ENCODE data around the gene ALG12. TPM values are rescaled to one million over a fixed set of nuclear protein-coding genes. Genes with fewer than 3 reads are reported as not detected.

The ALG12 gene
- total and polyA plus RNA-seq, 2 of the 13 experiments (the other 11 are each of a cell fraction or from before 2014, with no cell fraction given), result 7.8 to 15.8 TPM

DNA sequence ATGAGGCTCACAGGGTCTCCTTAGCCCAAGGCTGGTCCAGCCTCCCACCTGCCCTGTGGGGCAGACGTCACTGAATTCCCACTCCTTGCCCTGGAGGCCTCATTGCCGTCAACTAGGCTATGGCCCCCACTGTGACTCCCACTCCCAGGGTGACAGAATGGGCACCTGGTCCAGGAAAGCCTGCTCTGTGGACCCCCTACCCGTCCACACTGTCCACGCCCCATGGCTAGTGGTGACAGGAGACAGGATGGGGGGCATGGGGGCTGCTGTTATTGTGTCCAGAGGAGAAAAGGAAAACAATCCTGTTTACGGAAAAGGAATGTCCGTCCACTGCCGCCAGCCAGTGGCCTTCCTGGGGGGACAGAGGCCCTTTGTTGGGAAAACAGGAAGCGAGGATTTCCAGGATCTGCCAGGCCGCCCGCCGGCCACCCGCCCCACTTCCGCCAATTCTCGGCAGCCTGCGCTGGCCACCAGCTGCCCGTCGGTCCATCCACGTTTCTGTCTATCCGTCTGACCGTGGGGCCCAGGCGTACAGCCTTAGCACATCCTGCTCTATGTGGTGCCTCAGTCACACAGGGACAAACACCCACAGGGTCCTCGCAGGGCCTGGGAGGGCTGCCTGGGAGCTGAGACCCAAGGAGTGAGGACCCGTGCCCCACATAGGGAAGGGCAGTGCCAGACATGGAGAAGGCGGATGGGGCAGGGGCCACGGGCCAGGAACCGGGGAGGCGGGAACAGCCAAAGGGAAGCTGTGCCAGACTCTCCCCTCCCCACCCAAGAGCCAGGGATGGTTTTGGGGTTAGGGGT, 19.7 kb upstream of the ALG12 start:
- FAIRE-seq (peak; percentile 34), DNase-seq (ENCODE audit: low spot score) (peak; percentile 76), ATAC-seq (peak; percentile 13)
- Histone ChIP-seq H2AFZ (ENCODE audit: low read length) (no peak overlapping the region), H3K9ac (ENCODE audit: insufficient read depth, low read depth, low read length) (peak overlapping the region; percentile 73), H3K4me3 (replicated peaks in 1 of 3; ENCODE audit: insufficient read depth in 1 of 3, low read depth in 2 of 3, low read length in 3 of 3) (peak overlapping the region; percentile 5 to 63 (median 20); a peak in 4 of 6 replicates), H3K79me2 (ENCODE audit: insufficient read depth, low read length) (no peaks in the 10 kb centered on the region), H3K36me3 (replicated peaks in 1 of 2; ENCODE audit: control insufficient read depth in 1 of 2, insufficient read depth in 2 of 2, low read length in 2 of 2) (no peaks in the 10 kb centered on the region), H3K9me3 (ENCODE audit: low read length) (no peaks in the 10 kb centered on the region), H3K27ac (ENCODE audit: extremely low read length, insufficient read depth, low read length) (peak overlapping the region; percentile 80), H3K4me2 (ENCODE audit: low read depth, low read length) (peak overlapping the region; percentile 77), H4K20me1 (ENCODE audit: insufficient read depth, low read length) (no peaks in the 10 kb centered on the region), H3K27me3 (ENCODE audit: control insufficient read depth in 1 of 2, insufficient read depth in 2 of 2, low read length in 2 of 2) (no peaks in the 10 kb centered on the region; a peak in 1 of 5 replicates), H3K4me1 (ENCODE audit: insufficient read depth, low read length) (peaks cover 89% of the 10 kb centered on the region)
- in situ Hi-C loops (cut with HindIII; ENCODE audit: extremely low pct_ligation_motif_present, low pct_unique_long_range_greater_than_20kb) (no loop called here), intact Hi-C loops (cut with micrococcal nuclease; ENCODE audit: unreplicated experiment) (loop anchor here (1.0 kb wide), 1 partner anchor 10 kb away; no protein-coding TSS in a partner anchor)
- WGBS (ENCODE audit: low lambda C conversion rate), result 24% methylated on average over 17 of the region's 27 CpGs
- BruUV-seq (replicated peaks), result no TSS peak
- CTCF ChIA-PET (ENCODE audit: low intra/inter-chr PET ratio, low total read pairs), result no interaction called here
- POLR2A ChIA-PET, result interaction anchor here (4.0 to 10.5 kb wide), 4 partner anchors 14 to 29 kb away, joined by 54 to 283 read pairs (median 66); partner anchors contain the start of gene PIM3
- peak; percentile 68; the same call in 1 of the 2 replicates for TF ChIP-seq ZBTB37 (CRISPR knock-in tag; IDR thresholded peaks at IDR 0.05)
- TF ChIP-seq ZNF792 (CRISPR knock-in tag; IDR thresholded peaks at IDR 0.05), result no peak
- TF ChIP-seq, protein P1, sequence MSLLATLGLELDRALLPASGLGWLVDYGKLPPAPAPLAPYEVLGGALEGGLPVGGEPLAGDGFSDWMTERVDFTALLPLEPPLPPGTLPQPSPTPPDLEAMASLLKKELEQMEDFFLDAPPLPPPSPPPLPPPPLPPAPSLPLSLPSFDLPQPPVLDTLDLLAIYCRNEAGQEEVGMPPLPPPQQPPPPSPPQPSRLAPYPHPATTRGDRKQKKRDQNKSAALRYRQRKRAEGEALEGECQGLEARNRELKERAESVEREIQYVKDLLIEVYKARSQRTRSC (CRISPR knock-in tag; IDR thresholded peaks at IDR 0.05; ENCODE audit: low read depth), result no peak
- peak; percentile 67; the same call in 1 of the 2 replicates for TF ChIP-seq MZF1 (CRISPR knock-in tag; IDR thresholded peaks at IDR 0.05; ENCODE audit: borderline replicate concordance)
- TF ChIP-seq, protein P2, sequence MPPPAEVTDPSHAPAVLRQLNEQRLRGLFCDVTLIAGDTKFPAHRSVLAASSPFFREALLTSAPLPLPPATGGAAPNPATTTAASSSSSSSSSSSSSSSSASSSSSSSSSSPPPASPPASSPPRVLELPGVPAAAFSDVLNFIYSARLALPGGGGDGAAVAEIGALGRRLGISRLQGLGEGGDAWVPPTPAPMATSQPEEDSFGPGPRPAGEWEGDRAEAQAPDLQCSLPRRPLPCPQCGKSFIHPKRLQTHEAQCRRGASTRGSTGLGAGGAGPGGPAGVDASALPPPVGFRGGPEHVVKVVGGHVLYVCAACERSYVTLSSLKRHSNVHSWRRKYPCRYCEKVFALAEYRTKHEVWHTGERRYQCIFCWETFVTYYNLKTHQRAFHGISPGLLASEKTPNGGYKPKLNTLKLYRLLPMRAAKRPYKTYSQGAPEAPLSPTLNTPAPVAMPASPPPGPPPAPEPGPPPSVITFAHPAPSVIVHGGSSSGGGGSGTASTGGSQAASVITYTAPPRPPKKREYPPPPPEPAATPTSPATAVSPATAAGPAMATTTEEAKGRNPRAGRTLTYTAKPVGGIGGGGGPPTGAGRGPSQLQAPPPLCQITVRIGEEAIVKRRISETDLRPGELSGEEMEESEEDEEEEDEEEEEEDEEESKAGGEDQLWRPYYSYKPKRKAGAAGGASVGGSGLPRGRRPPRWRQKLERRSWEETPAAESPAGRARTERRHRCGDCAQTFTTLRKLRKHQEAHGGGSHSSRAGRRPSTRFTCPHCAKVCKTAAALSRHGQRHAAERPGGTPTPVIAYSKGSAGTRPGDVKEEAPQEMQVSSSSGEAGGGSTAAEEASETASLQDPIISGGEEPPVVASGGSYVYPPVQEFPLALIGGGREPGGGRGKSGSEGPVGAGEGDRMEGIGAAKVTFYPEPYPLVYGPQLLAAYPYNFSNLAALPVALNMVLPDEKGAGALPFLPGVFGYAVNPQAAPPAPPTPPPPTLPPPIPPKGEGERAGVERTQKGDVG (CRISPR knock-in tag; IDR thresholded peaks at IDR 0.05; ENCODE audit: borderline replicate concordance), result peak; percentile 68; the same call in 1 of the 2 replicates
- TF ChIP-seq ZNF687 (CRISPR knock-in tag; IDR thresholded peaks at IDR 0.05), result peak; percentile 98
- TF ChIP-seq, protein P3, sequence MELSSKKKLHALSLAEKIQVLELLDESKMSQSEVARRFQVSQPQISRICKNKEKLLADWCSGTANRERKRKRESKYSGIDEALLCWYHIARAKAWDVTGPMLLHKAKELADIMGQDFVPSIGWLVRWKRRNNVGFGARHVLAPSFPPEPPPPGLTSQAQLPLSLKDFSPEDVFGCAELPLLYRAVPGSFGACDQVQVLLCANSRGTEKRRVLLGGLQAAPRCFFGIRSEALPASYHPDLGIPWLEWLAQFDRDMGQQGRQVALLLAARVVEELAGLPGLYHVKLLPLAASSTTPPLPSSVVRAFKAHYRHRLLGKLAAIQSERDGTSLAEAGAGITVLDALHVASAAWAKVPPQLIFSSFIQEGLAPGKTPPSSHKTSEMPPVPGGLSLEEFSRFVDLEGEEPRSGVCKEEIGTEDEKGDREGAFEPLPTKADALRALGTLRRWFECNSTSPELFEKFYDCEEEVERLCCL (CRISPR knock-in tag; IDR thresholded peaks at IDR 0.05; ENCODE audit: borderline replicate concordance), result 0 out of 2 replicates have a peak, but pooled peaks have one; percentile 64
- TF ChIP-seq ZBTB38 (CRISPR knock-in tag; IDR thresholded peaks at IDR 0.05), result peak; percentile 88
- no peak for TF ChIP-seq PREB (CRISPR knock-in tag; IDR thresholded peaks at IDR 0.05)
